LNCAP (cell line): ENCODE data around the gene SLC8A2.

Source experiments
- CTCF ChIP-seq: fragments of 450-650 bp; IDR thresholded peaks from 2 replicates; pipeline ENCODE4 v1.5.1; 2017; ENCODE audit warnings: mild to moderate bottlenecking

SLC8A2 gene

GRCh38 chr19:47481460-47482052, 9.9 kb upstream of the SLC8A2 start:
- TF ChIP-seq CTCF = no peak

GRCh38 chr19:47480658-47481057, 9.0 kb upstream of the SLC8A2 start:
- TF ChIP-seq CTCF = no peak

- no peak for TF ChIP-seq CTCF
These were observed 8.2 kb upstream of the SLC8A2 start for GRCh38 chr19:47479701-47480503.

- no peak for TF ChIP-seq CTCF
These were observed 4.8 kb upstream of the SLC8A2 start for GRCh38 chr19:47476438-47476972.

- TF ChIP-seq CTCF = no peak
These were observed 3.8 kb upstream of the SLC8A2 start for GRCh38 chr19:47475465-47475864.

GRCh38 chr19:47473336-47473735, 1.6 kb upstream of the SLC8A2 start:
- TF ChIP-seq CTCF = no peak

- no peak for TF ChIP-seq CTCF
These were observed 336 bp downstream of the SLC8A2 start for GRCh38 chr19:47471381-47471732.
